GM21717 (cell line): ENCODE data around the gene TAC3.
A peak's percentile ranks its signal among the peaks of the same experiment; 100 is the strongest.
"Not testable (repeated sequence)": the region's sequence is repeated elsewhere in the genome, so short reads cannot be mapped to it uniquely, and the experiment has no call there.

ENCODE experiments used
- ATAC-seq: cut with Tn5 transposase; IDR thresholded peaks from one replicate; pipeline ENCODE4 v1.9.1; 2021; ENCODE audit warnings: mild to moderate bottlenecking, moderate library complexity; ENCODE audit not compliant: unreplicated experiment

TAC3 gene

GRCh38 chr12:57039016-57039798 lies 22.9 kb upstream of the TAC3 start:
- ATAC-seq, result no peak

GRCh38 chr12:57037264-57037663 lies 20.9 kb upstream of the TAC3 start:
- no peak for ATAC-seq

GRCh38 chr12:57033431-57033830 lies 17.1 kb upstream of the TAC3 start:
- no peak for ATAC-seq

GRCh38 chr12:57031789-57032188 lies 15.5 kb upstream of the TAC3 start:
- ATAC-seq, result no peak

GRCh38 chr12:57031138-57031725 lies 14.9 kb upstream of the TAC3 start:
- no peak for ATAC-seq

- no peak for ATAC-seq
Measured at GRCh38 chr12:57029457-57029856, 13.1 kb upstream of the TAC3 start.

GRCh38 chr12:57027805-57028153 lies 11.4 kb upstream of the TAC3 start:
- no peak for ATAC-seq

GRCh38 chr12:57027011-57027804 lies 10.9 kb upstream of the TAC3 start:
- ATAC-seq, result no peak

GRCh38 chr12:57025196-57025595 lies 8.9 kb upstream of the TAC3 start:
- no peak for ATAC-seq

- ATAC-seq, result not testable (repeated sequence)
Measured at GRCh38 chr12:57022324-57022723, 6.0 kb upstream of the TAC3 start.

- no peak for ATAC-seq
Measured at GRCh38 chr12:57019983-57020719, 3.8 kb upstream of the TAC3 start.

- no peak for ATAC-seq
Measured at GRCh38 chr12:57018906-57019305, 2.6 kb upstream of the TAC3 start.

- ATAC-seq, result not testable (repeated sequence)
Measured at GRCh38 chr12:57018353-57018752, 2.0 kb upstream of the TAC3 start.

- ATAC-seq, result peak; percentile 74
Measured at GRCh38 chr12:57012600-57013465, 3.5 kb downstream of the TAC3 start.

GRCh38 chr12:57011438-57012424 lies 4.6 kb downstream of the TAC3 start:
- ATAC-seq, result peak; percentile 60

- ATAC-seq, result no peak
Measured at GRCh38 chr12:57010627-57011247, 5.6 kb downstream of the TAC3 start.

GRCh38 chr12:57009949-57010626 lies 6.2 kb downstream of the TAC3 start:
- ATAC-seq, result no peak

- no peak for ATAC-seq
Measured at GRCh38 chr12:57008178-57008577, 8.2 kb downstream of the TAC3 start.
